GM21515 (cell line): ENCODE results near the gene KCNK10.

ENCODE experiments used
- ATAC-seq: cut with Tn5 transposase; IDR thresholded peaks from one replicate; pipeline ENCODE4 v1.9.1; 2021; ENCODE audit not compliant: unreplicated experiment

KCNK10 gene

GRCh38 chr14:88323086-88323522, at the start of gene KCNK10:
Gene KCNK10, minus strand, starts transcription at chr14:88323269. Its CDS starts 471 bp downstream, at chr14:88322798.
- ATAC-seq, result peak; percentile 37

GRCh38 chr14:88369496-88369895, 46.4 kb upstream of the KCNK10 start:
- ATAC-seq, result no peak

- no peak for ATAC-seq
Measured at GRCh38 chr14:88364710-88365413, 41.8 kb upstream of the KCNK10 start.

GRCh38 chr14:88363644-88364043, 40.6 kb upstream of the KCNK10 start:
- no peak for ATAC-seq

- no peak for ATAC-seq
Measured at GRCh38 chr14:88359500-88359899, 36.4 kb upstream of the KCNK10 start.

- ATAC-seq, result no peak
Measured at GRCh38 chr14:88354358-88354757, 31.3 kb upstream of the KCNK10 start.

- ATAC-seq, result no peak
Measured at GRCh38 chr14:88352698-88353097, 29.6 kb upstream of the KCNK10 start.

- no peak for ATAC-seq
Measured at GRCh38 chr14:88351966-88352691, 29.1 kb upstream of the KCNK10 start.

GRCh38 chr14:88348546-88348945, 25.5 kb upstream of the KCNK10 start:
- no peak for ATAC-seq

- ATAC-seq, result no peak
Measured at GRCh38 chr14:88346048-88346639, 23.1 kb upstream of the KCNK10 start.

- no peak for ATAC-seq
Measured at GRCh38 chr14:88342980-88343379, 19.9 kb upstream of the KCNK10 start.

- ATAC-seq, result no peak
Measured at GRCh38 chr14:88340357-88340756, 17.3 kb upstream of the KCNK10 start.

- ATAC-seq, result no peak
Measured at GRCh38 chr14:88333036-88333435, 10.0 kb upstream of the KCNK10 start.

- no peak for ATAC-seq
Measured at GRCh38 chr14:88327497-88327896, 4.4 kb upstream of the KCNK10 start.

- no peak for ATAC-seq
Measured at GRCh38 chr14:88326352-88327103, 3.5 kb upstream of the KCNK10 start.

GRCh38 chr14:88325883-88326282, 2.8 kb upstream of the KCNK10 start:
- no peak for ATAC-seq

GRCh38 chr14:88324930-88325329, 1.9 kb upstream of the KCNK10 start:
- ATAC-seq, result no peak

- no peak for ATAC-seq
Measured at GRCh38 chr14:88324491-88324890, 1.4 kb upstream of the KCNK10 start.

GRCh38 chr14:88323523-88324199, 592 bp upstream of the KCNK10 start:
- peak; percentile 95 for ATAC-seq

- no peak for ATAC-seq
Measured at GRCh38 chr14:88322504-88323085, 474 bp downstream of the KCNK10 start.
